Measurements from ENCODE around the gene CHST11. TPM values are rescaled to one million over a fixed set of nuclear protein-coding genes. Genes with fewer than 3 reads are reported as not detected.

Gene CHST11
- total and polyA plus RNA-seq, 4 donors, result 0.57 to 11.1 (median 3.7) TPM

DNA sequence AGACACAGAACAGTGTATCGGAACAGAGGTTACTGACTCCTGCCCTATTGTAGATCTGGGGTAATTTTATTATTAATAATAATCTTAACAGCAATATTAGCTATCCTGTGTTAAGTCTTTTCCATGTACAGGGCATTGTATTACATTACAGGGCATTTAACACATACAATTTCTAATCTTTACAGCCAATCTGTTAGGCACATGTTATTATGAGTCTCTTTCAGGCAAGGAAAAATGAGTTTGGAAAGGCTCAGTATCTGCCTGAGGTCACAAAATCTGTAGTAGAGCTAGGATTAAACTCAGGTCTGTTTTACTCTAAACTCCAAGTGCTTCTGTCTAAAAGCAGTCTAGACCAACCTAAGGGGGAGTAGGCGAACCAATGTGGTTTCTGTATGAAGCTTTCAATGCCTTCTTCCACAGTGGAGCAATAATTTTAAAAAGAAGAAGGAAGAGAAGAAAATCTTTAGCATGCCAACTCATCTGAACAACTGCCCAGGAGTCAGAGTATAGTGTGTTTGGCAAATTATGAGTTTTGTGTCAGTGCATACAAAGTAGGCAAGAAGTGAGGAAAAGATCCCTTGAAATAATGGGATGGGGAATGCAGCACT is 192.6 kb downstream of the CHST11 start:
- no peak overlapping the region for H3K4me3 ChIP-seq (ENCODE audit: low read depth in 1 of 3, low read length in 3 of 3)
- WGBS, result 89% methylated on average over 2 of the region's 2 CpGs
- H3K27me3 ChIP-seq (ENCODE audit: control insufficient read depth in 4 of 4, insufficient read depth in 4 of 4, low read length in 3 of 4), result no peaks in the 10 kb centered on the region
- H3K9ac ChIP-seq (ENCODE audit: low read depth in 1 of 2, low read length in 2 of 2), result no peak overlapping the region
- no peak overlapping the region for H3K27ac ChIP-seq (ENCODE audit: low read depth in 1 of 2, low read length in 2 of 2)
- no peak for DNase-seq (ENCODE audit: low spot score)
- H3K9me3 ChIP-seq (ENCODE audit: control insufficient read depth in 4 of 4, low read length in 3 of 4), result peaks cover 0 to 3% (median 1%) of the 10 kb centered on the region in 4 donors
- no peak for TF ChIP-seq TAF1 (conservative IDR thresholded peaks at IDR 0.05)
- TF ChIP-seq, protein P1, sequence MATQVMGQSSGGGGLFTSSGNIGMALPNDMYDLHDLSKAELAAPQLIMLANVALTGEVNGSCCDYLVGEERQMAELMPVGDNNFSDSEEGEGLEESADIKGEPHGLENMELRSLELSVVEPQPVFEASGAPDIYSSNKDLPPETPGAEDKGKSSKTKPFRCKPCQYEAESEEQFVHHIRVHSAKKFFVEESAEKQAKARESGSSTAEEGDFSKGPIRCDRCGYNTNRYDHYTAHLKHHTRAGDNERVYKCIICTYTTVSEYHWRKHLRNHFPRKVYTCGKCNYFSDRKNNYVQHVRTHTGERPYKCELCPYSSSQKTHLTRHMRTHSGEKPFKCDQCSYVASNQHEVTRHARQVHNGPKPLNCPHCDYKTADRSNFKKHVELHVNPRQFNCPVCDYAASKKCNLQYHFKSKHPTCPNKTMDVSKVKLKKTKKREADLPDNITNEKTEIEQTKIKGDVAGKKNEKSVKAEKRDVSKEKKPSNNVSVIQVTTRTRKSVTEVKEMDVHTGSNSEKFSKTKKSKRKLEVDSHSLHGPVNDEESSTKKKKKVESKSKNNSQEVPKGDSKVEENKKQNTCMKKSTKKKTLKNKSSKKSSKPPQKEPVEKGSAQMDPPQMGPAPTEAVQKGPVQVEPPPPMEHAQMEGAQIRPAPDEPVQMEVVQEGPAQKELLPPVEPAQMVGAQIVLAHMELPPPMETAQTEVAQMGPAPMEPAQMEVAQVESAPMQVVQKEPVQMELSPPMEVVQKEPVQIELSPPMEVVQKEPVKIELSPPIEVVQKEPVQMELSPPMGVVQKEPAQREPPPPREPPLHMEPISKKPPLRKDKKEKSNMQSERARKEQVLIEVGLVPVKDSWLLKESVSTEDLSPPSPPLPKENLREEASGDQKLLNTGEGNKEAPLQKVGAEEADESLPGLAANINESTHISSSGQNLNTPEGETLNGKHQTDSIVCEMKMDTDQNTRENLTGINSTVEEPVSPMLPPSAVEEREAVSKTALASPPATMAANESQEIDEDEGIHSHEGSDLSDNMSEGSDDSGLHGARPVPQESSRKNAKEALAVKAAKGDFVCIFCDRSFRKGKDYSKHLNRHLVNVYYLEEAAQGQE (IDR thresholded peaks at IDR 0.05), result no peak
- TF ChIP-seq, protein P2, sequence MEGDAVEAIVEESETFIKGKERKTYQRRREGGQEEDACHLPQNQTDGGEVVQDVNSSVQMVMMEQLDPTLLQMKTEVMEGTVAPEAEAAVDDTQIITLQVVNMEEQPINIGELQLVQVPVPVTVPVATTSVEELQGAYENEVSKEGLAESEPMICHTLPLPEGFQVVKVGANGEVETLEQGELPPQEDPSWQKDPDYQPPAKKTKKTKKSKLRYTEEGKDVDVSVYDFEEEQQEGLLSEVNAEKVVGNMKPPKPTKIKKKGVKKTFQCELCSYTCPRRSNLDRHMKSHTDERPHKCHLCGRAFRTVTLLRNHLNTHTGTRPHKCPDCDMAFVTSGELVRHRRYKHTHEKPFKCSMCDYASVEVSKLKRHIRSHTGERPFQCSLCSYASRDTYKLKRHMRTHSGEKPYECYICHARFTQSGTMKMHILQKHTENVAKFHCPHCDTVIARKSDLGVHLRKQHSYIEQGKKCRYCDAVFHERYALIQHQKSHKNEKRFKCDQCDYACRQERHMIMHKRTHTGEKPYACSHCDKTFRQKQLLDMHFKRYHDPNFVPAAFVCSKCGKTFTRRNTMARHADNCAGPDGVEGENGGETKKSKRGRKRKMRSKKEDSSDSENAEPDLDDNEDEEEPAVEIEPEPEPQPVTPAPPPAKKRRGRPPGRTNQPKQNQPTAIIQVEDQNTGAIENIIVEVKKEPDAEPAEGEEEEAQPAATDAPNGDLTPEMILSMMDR (IDR thresholded peaks at IDR 0.05; ENCODE audit: low read depth, low read length, missing input control), result no peak
- TF ChIP-seq SP1 (IDR thresholded peaks at IDR 0.05), result no peak
- TF ChIP-seq YY1 (IDR thresholded peaks at IDR 0.05), result no peak
- no peak for TF ChIP-seq NR2F2 (IDR thresholded peaks at IDR 0.05)
- TF ChIP-seq, protein P3, sequence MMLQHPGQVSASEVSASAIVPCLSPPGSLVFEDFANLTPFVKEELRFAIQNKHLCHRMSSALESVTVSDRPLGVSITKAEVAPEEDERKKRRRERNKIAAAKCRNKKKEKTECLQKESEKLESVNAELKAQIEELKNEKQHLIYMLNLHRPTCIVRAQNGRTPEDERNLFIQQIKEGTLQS (IDR thresholded peaks at IDR 0.05), result no peak
- TF ChIP-seq HNF4G (IDR thresholded peaks at IDR 0.05), result no peak
- no peak for TF ChIP-seq JUND (IDR thresholded peaks at IDR 0.05)
- TF ChIP-seq FOXA2 (IDR thresholded peaks at IDR 0.05), result no peak
- TF ChIP-seq EGR1 (IDR thresholded peaks at IDR 0.05; ENCODE audit: low read depth in 2 of 2), result no peak
- TF ChIP-seq RAD21 (IDR thresholded peaks at IDR 0.05), result no peak
- no peak for TF ChIP-seq FOXA1 (IDR thresholded peaks at IDR 0.05)
- no peaks in the 10 kb centered on the region for H3K4me1 ChIP-seq (ENCODE audit: control insufficient read depth in 4 of 4, insufficient read depth in 4 of 4, low read length in 3 of 4)
- H3K36me3 ChIP-seq (ENCODE audit: control insufficient read depth in 4 of 4, insufficient read depth in 3 of 4, low read depth in 1 of 4, low read length in 3 of 4), result no peaks in the 10 kb centered on the region

DNA sequence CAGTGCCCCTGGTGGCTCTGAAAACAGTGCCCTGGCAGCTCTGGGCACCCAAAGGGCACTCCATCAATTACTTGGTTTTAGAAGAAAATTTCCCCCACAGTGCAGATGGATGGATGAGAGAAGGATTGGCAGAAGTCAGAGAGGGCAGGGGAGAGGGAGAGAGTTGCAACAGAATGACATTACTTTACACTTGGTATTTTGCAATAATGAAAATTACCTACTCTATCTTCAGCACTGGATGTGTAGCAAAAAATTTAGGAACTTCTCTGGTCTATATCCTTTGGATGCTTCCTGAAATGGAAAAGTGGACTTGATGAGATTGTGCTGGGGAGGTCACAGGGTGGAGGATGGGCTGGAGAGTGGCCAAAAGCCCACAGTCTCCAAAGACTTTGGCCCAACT is 193.2 kb downstream of the CHST11 start:
- H3K4me1 ChIP-seq (ENCODE audit: control insufficient read depth in 4 of 4, insufficient read depth in 4 of 4, low read length in 3 of 4), result no peaks in the 10 kb centered on the region
- no peaks in the 10 kb centered on the region for H3K36me3 ChIP-seq (ENCODE audit: control insufficient read depth in 4 of 4, insufficient read depth in 3 of 4, low read depth in 1 of 4, low read length in 3 of 4)
- no peak overlapping the region for H3K27ac ChIP-seq (ENCODE audit: low read depth in 1 of 2, low read length in 2 of 2)
- H3K9me3 ChIP-seq (ENCODE audit: control insufficient read depth in 4 of 4, low read length in 3 of 4), result peaks cover 0 to 3% (median 1%) of the 10 kb centered on the region in 4 donors
- no peak overlapping the region for H3K4me3 ChIP-seq (ENCODE audit: low read depth in 1 of 3, low read length in 3 of 3)
- no peak overlapping the region for H3K9ac ChIP-seq (ENCODE audit: low read depth in 1 of 2, low read length in 2 of 2)
- no peak for DNase-seq (ENCODE audit: low spot score)
- no peaks in the 10 kb centered on the region for H3K27me3 ChIP-seq (ENCODE audit: control insufficient read depth in 4 of 4, insufficient read depth in 4 of 4, low read length in 3 of 4)
- TF ChIP-seq, protein P4, sequence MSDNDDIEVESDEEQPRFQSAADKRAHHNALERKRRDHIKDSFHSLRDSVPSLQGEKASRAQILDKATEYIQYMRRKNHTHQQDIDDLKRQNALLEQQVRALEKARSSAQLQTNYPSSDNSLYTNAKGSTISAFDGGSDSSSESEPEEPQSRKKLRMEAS (IDR thresholded peaks at IDR 0.05), result no peak
- TF ChIP-seq, protein P1 (IDR thresholded peaks at IDR 0.05), result no peak
- no peak for TF ChIP-seq HNF4G (IDR thresholded peaks at IDR 0.05)
- TF ChIP-seq SP1 (IDR thresholded peaks at IDR 0.05), result no peak
- TF ChIP-seq GABPA (IDR thresholded peaks at IDR 0.05 in 1 of 2, conservative IDR thresholded peaks at IDR 0.05 in 1 of 2), result no peak
- no peak for TF ChIP-seq RAD21 (IDR thresholded peaks at IDR 0.05)
- TF ChIP-seq FOXA1 (IDR thresholded peaks at IDR 0.05), result no peak
- TF ChIP-seq, protein P2 (IDR thresholded peaks at IDR 0.05; ENCODE audit: low read depth, low read length, missing input control), result no peak
- TF ChIP-seq, protein P3 (IDR thresholded peaks at IDR 0.05), result no peak
- TF ChIP-seq, protein P5, sequence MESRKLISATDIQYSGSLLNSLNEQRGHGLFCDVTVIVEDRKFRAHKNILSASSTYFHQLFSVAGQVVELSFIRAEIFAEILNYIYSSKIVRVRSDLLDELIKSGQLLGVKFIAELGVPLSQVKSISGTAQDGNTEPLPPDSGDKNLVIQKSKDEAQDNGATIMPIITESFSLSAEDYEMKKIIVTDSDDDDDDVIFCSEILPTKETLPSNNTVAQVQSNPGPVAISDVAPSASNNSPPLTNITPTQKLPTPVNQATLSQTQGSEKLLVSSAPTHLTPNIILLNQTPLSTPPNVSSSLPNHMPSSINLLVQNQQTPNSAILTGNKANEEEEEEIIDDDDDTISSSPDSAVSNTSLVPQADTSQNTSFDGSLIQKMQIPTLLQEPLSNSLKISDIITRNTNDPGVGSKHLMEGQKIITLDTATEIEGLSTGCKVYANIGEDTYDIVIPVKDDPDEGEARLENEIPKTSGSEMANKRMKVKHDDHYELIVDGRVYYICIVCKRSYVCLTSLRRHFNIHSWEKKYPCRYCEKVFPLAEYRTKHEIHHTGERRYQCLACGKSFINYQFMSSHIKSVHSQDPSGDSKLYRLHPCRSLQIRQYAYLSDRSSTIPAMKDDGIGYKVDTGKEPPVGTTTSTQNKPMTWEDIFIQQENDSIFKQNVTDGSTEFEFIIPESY (IDR thresholded peaks at IDR 0.05), result no peak
- TF ChIP-seq FOXA2 (IDR thresholded peaks at IDR 0.05), result no peak
- TF ChIP-seq TAF1 (conservative IDR thresholded peaks at IDR 0.05), result no peak
- no peak for TF ChIP-seq HNF4A (conservative IDR thresholded peaks at IDR 0.05)

All from liver (tissue), 9 donors.